ENCODE measurements around the gene SLC2A6. TPM values are rescaled to one million over a fixed set of nuclear protein-coding genes. Genes with fewer than 3 reads are reported as not detected.

SLC2A6 gene
- total RNA-seq, 1 donor from 2014 or later = 8.4 TPM

DNA sequence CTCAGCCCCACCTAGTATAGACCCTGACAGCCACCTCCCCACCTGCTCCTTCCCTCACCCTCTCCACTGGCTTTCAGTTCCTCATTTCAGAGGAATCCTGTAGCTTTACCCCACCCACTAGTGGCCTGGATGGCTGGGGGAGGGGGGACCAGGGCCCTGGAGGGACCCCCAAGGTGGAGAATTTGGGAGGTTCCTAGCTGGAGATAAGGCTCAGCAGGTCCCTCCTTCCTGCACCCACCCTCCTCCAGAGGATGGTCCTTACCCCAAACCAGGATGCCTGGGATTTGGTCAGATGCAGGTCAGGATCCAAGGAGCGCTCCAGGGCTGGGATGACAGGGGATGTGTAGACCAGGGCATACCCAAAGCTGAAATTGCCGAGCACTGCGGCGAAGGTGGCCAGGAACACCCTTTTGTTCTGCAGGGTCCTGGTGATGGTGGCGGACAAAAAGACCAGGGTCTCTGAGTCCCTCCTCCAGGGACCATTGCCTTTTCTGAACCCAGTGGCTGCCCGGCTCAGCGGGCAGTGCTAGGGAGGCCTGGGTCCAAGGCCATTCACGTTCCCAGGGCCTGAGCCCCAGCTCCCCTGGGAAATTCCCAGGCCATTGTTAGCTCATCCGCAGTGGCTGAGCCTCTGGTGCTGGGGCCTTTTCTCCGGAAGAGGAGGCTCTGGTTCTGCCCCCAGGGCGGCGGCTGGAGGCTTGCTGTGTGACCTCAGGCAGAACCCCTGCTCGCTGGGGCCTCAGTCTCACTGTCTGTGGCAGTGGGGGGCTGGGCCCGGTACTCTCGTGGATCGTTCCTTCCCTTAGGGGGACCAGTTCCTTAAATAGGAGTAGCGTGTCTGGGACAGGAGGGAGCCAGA is 678 bp downstream of the SLC2A6 start:
- H3K9me3 Mint-ChIP-seq (ENCODE audit: unreplicated experiment) = no peaks in the 10 kb centered on the region
- peak overlapping the region; percentile 67 for H3K4me3 Mint-ChIP-seq (ENCODE audit: unreplicated experiment)
- TF ChIP-seq, protein P1, sequence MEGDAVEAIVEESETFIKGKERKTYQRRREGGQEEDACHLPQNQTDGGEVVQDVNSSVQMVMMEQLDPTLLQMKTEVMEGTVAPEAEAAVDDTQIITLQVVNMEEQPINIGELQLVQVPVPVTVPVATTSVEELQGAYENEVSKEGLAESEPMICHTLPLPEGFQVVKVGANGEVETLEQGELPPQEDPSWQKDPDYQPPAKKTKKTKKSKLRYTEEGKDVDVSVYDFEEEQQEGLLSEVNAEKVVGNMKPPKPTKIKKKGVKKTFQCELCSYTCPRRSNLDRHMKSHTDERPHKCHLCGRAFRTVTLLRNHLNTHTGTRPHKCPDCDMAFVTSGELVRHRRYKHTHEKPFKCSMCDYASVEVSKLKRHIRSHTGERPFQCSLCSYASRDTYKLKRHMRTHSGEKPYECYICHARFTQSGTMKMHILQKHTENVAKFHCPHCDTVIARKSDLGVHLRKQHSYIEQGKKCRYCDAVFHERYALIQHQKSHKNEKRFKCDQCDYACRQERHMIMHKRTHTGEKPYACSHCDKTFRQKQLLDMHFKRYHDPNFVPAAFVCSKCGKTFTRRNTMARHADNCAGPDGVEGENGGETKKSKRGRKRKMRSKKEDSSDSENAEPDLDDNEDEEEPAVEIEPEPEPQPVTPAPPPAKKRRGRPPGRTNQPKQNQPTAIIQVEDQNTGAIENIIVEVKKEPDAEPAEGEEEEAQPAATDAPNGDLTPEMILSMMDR (IDR thresholded peaks at IDR 0.05) = no peak
- H3K27ac Mint-ChIP-seq (ENCODE audit: unreplicated experiment) = no peak overlapping the region
- peaks cover 4% of the 10 kb centered on the region for H3K27me3 Mint-ChIP-seq (ENCODE audit: unreplicated experiment)
- H3K36me3 Mint-ChIP-seq (ENCODE audit: unreplicated experiment) = no peaks in the 10 kb centered on the region
- peaks cover 9% of the 10 kb centered on the region for H3K4me1 Mint-ChIP-seq (ENCODE audit: unreplicated experiment)
- no peak for DNase-seq (ENCODE audit: extremely low spot score, unreplicated experiment)

DNA sequence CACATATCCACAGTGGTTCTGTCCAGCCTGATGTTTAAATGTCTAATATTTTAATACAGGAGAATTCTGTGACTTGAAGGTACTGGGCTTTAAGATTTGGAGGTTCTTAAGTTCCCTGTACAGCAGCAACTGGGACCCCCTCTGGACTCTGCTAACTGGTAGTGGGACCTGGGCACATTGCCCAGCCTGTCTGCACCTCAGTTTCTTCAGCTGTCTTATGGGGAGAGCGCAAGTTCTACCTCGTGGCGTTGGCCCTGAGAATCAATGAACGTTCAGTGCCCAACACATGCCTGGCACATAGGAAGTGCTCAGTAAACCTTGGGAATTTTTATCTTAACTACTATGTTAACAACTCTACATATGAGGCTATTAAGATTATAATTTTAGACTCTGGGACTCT is 1.4 kb downstream of the SLC2A6 start:
- H3K27ac Mint-ChIP-seq (ENCODE audit: unreplicated experiment) = no peak overlapping the region
- no peaks in the 10 kb centered on the region for H3K9me3 Mint-ChIP-seq (ENCODE audit: unreplicated experiment)
- H3K4me3 Mint-ChIP-seq (ENCODE audit: unreplicated experiment) = peak overlapping the region; percentile 29
- H3K36me3 Mint-ChIP-seq (ENCODE audit: unreplicated experiment) = no peaks in the 10 kb centered on the region
- DNase-seq (ENCODE audit: extremely low spot score, unreplicated experiment) = no peak
- TF ChIP-seq, protein P1 (IDR thresholded peaks at IDR 0.05) = no peak
- peaks cover 9% of the 10 kb centered on the region for H3K4me1 Mint-ChIP-seq (ENCODE audit: unreplicated experiment)
- peaks cover 4% of the 10 kb centered on the region for H3K27me3 Mint-ChIP-seq (ENCODE audit: unreplicated experiment)

DNA sequence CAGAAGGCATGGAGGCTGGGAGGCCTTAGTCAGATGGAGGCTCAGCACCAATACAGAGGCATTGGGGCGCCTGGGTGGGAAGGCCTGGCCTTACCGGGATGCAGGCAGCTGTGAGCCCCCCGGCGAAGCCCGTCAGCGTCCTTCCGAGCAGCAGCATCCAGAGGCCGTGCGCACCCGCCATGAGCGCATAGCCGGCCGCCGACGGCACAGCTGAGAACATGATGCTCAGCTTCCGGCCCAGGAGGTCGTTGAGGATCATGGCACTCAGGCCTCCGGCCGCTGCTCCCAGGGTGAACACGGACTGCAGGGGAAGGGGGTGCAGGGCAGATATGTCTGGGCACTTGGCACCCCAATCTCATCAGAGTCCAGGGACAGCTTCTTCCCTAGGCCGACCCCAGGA is 2.0 kb downstream of the SLC2A6 start:
- DNase-seq (ENCODE audit: extremely low spot score, unreplicated experiment) = no peak
- no peaks in the 10 kb centered on the region for H3K36me3 Mint-ChIP-seq (ENCODE audit: unreplicated experiment)
- H3K9me3 Mint-ChIP-seq (ENCODE audit: unreplicated experiment) = no peaks in the 10 kb centered on the region
- no peak overlapping the region for H3K4me3 Mint-ChIP-seq (ENCODE audit: unreplicated experiment)
- H3K4me1 Mint-ChIP-seq (ENCODE audit: unreplicated experiment) = peaks cover 9% of the 10 kb centered on the region
- TF ChIP-seq, protein P1 (IDR thresholded peaks at IDR 0.05) = no peak
- no peak overlapping the region for H3K27ac Mint-ChIP-seq (ENCODE audit: unreplicated experiment)
- peaks cover 2% of the 10 kb centered on the region for H3K27me3 Mint-ChIP-seq (ENCODE audit: unreplicated experiment)

DNA sequence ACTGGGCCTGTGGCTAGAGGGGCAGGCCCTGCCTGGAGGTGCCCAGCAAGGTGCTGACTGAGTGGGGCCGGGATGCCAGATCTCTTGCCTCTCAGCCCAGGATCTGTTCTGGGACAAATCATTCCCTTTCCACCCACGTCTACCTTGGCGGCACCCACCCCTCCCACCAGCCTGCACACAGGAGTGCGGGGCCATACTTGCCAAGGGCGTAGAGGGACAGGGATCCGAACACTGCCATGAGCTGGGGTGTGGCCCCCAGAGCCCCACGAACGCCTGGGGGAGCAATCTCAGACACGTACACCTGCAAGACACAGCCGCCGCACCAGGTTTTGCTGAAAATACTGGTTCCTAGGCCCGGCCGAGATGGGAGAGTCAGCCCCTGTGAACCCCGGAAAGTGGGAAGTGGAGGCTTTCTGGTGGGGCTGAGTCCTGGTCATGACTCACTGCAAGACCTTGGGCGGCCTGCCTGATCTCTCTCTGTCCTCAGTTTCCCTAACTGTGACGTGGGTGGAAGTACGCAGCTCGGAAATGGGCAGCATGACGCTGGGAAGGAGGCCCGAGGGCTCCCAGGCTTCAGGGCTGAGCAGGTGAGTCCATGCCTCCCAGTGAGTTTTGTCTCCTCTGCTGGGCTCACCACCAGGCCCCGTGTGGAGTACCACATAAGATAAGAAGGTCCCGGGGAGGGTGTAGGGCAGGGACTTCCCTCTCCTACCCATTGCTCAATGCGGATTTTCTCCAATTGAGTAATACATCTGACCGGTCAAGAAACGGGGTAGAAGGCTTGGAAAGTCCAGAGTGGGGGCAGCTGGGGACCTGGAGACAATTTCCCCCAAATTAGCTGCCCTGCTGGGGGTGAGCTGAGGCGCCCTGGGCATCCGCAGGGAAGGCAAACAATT is 2.6 kb downstream of the SLC2A6 start:
- Mint-ChIP-seq H3K9me3 (ENCODE audit: unreplicated experiment) (no peaks in the 10 kb centered on the region), H3K27ac (ENCODE audit: unreplicated experiment) (no peak overlapping the region), H3K36me3 (ENCODE audit: unreplicated experiment) (no peaks in the 10 kb centered on the region), H3K4me1 (ENCODE audit: unreplicated experiment) (peaks cover 9% of the 10 kb centered on the region), H3K4me3 (ENCODE audit: unreplicated experiment) (no peak overlapping the region), H3K27me3 (ENCODE audit: unreplicated experiment) (no peaks in the 10 kb centered on the region)
- TF ChIP-seq, protein P1 (IDR thresholded peaks at IDR 0.05) = no peak
- DNase-seq (ENCODE audit: extremely low spot score, unreplicated experiment) = no peak

Measured in osteocyte (in vitro differentiated cells).